Uterus (tissue), 2 donors: ENCODE measurements around the gene MMADHC.

Experiments used
- POLR2A ChIP-seq, 2 donors: fragments of 450-650 bp; IDR thresholded peaks; one replicate each; pipeline ENCODE4 v1.6.1; 2016; ENCODE audit warnings: antibody characterized with exemption in 2 of 2, mild to moderate bottlenecking in 1 of 2, moderate library complexity in 1 of 2
- TF ChIP-seq, protein P1 (sequence below), 4 experiments: fragments of 200-600 bp in 2 of 4; fragments of 450-650 bp in 2 of 4; sonication (generic) in 2 of 4; IDR thresholded peaks; one replicate each; pipeline ENCODE4 v1.5.1; 2016 to 2019; ENCODE audit warnings: antibody characterized with exemption in 4 of 4, mild to moderate bottlenecking in 2 of 4, moderate library complexity in 1 of 4

DNA sequence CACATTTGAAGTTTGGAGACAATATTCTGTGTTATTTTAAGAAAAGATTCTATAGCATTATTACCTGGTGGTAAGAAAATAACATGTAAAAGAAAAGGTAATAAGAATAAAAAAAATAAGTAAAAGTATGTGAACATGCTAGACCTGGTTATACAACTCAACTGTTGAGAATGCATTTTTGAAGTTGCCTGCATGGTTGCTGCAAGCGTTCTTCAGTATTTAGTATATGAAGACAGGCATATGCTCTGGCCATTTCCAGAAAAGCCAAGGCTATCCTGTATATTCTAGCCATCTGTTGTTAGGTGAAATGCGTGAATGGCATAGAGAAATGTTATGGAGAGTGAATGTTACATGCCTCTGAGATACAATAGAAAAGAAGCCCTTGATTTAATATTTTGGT lies 6.8 kb upstream of the MMADHC start:
- TF ChIP-seq, protein P1, sequence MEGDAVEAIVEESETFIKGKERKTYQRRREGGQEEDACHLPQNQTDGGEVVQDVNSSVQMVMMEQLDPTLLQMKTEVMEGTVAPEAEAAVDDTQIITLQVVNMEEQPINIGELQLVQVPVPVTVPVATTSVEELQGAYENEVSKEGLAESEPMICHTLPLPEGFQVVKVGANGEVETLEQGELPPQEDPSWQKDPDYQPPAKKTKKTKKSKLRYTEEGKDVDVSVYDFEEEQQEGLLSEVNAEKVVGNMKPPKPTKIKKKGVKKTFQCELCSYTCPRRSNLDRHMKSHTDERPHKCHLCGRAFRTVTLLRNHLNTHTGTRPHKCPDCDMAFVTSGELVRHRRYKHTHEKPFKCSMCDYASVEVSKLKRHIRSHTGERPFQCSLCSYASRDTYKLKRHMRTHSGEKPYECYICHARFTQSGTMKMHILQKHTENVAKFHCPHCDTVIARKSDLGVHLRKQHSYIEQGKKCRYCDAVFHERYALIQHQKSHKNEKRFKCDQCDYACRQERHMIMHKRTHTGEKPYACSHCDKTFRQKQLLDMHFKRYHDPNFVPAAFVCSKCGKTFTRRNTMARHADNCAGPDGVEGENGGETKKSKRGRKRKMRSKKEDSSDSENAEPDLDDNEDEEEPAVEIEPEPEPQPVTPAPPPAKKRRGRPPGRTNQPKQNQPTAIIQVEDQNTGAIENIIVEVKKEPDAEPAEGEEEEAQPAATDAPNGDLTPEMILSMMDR (IDR thresholded peaks at IDR 0.05): no peak
- no peak for TF ChIP-seq POLR2A (IDR thresholded peaks at IDR 0.05)
